OCI-LY3 (cell line): ENCODE results near the gene XPO5.

Experiments used
- H2AFZ ChIP-seq: fragments of 200-600, 300-600 bp; shearing (Covaris generic); 2 replicates; pipeline ENCODE4 v1.6.0; 2014; ENCODE audit warnings: antibody characterized with exemption, low read depth, low read length
- H3K27ac ChIP-seq: fragments of 200-600, 300-600 bp; sonication (generic); 2 replicates; pipeline ENCODE4 v1.5.1; 2014; ENCODE audit warnings: mild to moderate bottlenecking, low read length, moderate library complexity, mixed read lengths
- H3K27me3 ChIP-seq: fragments of 200-600, 300-600 bp; sonication (generic); 2 replicates; pipeline ENCODE4 v1.6.1; 2014; ENCODE audit warnings: low read depth, low read length, mixed read lengths
- H3K36me3 ChIP-seq: fragments of 200-600, 300-600 bp; sonication (generic); replicated peaks from 2 replicates; pipeline ENCODE3; 2014; ENCODE audit warnings: low read depth, low read length, mixed read lengths
- H3K4me1 ChIP-seq: fragments of 300-600, 200-600 bp; sonication (generic); 2 replicates; pipeline ENCODE4 v1.6.1; 2014; ENCODE audit warnings: low read length, mixed read lengths
- H3K4me2 ChIP-seq: fragments of 200-600, 300-600 bp; sonication (generic); 2 replicates; pipeline ENCODE4 v1.6.1; 2014; ENCODE audit warnings: low read length, mixed read lengths
- H3K4me3 ChIP-seq: fragments of 300-600, 200-600 bp; sonication (generic); 2 replicates; pipeline ENCODE4 v1.5.1; 2014; ENCODE audit warnings: antibody characterized with exemption, mild to moderate bottlenecking, low read length, moderate library complexity
- H3K79me2 ChIP-seq: fragments of 300-600, 200-600 bp; shearing (Covaris generic); 2 replicates; pipeline ENCODE4 v1.6.1; 2014; ENCODE audit warnings: mild to moderate bottlenecking, low read length, mixed read lengths
- H3K9ac ChIP-seq: fragments of 300-600, 200-600 bp; shearing (Covaris generic); 2 replicates; pipeline ENCODE4 v1.6.0; 2014; ENCODE audit warnings: mild to moderate bottlenecking, low read length, moderate library complexity
- H3K9me3 ChIP-seq: fragments of 200-600, 300-600 bp; shearing (Covaris generic); 2 replicates; pipeline ENCODE4 v1.6.1; 2014; ENCODE audit warnings: low read length, mixed read lengths; ENCODE audit not compliant: insufficient read depth
- H4K20me1 ChIP-seq: fragments of 200-600, 300-600 bp; sonication (generic); 2 replicates; pipeline ENCODE4 v1.6.1; 2016; ENCODE audit warnings: low read length, mixed read lengths; ENCODE audit not compliant: insufficient read depth
- EZH2phosphoT487 ChIP-seq: fragments of 200-600 bp; shearing (Covaris generic); IDR thresholded peaks from 2 replicates; pipeline ENCODE4 v1.6.1; 2018; ENCODE audit warnings: antibody characterized with exemption, mixed run types, low read depth
- TF ChIP-seq, protein P1 (sequence below): fragments of 200-600, 300-600 bp; sonication (generic); IDR thresholded peaks from 2 replicates; pipeline ENCODE4 v1.5.1; 2014; ENCODE audit warnings: antibody characterized with exemption, low read length, low read depth

The XPO5 gene

DNA sequence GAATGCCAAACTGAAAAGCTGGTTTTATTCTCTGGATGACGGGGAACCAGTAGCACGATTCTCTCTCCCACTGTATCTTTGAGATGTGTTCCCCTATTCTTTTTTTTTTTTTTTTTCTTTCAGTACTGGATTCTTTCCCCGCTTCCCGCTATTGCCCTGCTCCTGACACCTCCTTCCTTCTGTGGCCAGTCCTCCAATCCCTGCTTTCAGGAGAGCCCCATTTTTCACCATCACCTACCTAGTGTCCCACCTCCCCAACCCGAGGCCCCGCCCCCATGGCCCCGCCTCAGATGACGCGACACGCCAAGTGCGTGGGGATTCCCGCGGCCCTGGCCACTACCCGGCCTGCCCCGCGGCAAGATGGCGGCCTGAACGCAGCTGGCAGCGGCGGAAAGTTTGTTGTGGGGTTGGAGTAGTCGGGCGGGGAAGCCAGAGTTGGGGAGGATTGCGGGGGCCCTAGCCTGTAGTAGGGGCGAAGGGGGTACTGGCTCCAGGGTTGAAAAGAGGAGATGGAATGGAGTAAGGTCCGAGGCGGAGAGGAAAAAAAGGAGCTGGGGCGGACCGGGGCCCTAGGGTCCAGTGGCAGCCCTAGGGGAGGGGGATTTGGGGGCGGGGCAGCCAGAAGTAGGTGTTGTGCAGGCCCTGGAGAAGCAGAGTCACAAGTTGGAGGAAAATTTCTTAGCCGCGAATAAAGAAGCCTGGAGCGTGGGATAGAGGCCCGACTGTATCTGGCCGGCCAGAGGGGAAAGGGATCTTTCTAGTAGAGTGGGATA is 98.4 kb downstream of the XPO5 start, which contains the start of gene TJAP1:
Gene TJAP1 (plus strand): TSS at position 336 of the 773 bp plus-strand sequence. CDS start 21,432 bp downstream, outside the sequence.
- Histone ChIP-seq H3K36me3 (peaks cover 4% of the 10 kb centered on the region), H3K9ac (peak within 1 kb of the TSS; percentile 75), H3K4me1 (peaks cover 14% of the 10 kb centered on the region), H3K9me3 (no peaks in the 10 kb centered on the region), H3K4me2 (peak within 1 kb of the TSS; percentile 95), H3K27ac (peak within 1 kb of the TSS; percentile 20; the same call in 1 of the 2 replicates), H3K79me2 (peaks cover 47% of the 10 kb centered on the region), H4K20me1 (peaks cover 8% of the 10 kb centered on the region; the same call in 1 of the 2 replicates), H3K27me3 (no peaks in the 10 kb centered on the region), H2AFZ (peak within 1 kb of the TSS; percentile 87), H3K4me3 (peak within 1 kb of the TSS; percentile 81)
- no peak for TF ChIP-seq EZH2phosphoT487
- TF ChIP-seq, protein P1, sequence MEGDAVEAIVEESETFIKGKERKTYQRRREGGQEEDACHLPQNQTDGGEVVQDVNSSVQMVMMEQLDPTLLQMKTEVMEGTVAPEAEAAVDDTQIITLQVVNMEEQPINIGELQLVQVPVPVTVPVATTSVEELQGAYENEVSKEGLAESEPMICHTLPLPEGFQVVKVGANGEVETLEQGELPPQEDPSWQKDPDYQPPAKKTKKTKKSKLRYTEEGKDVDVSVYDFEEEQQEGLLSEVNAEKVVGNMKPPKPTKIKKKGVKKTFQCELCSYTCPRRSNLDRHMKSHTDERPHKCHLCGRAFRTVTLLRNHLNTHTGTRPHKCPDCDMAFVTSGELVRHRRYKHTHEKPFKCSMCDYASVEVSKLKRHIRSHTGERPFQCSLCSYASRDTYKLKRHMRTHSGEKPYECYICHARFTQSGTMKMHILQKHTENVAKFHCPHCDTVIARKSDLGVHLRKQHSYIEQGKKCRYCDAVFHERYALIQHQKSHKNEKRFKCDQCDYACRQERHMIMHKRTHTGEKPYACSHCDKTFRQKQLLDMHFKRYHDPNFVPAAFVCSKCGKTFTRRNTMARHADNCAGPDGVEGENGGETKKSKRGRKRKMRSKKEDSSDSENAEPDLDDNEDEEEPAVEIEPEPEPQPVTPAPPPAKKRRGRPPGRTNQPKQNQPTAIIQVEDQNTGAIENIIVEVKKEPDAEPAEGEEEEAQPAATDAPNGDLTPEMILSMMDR: no peak

DNA sequence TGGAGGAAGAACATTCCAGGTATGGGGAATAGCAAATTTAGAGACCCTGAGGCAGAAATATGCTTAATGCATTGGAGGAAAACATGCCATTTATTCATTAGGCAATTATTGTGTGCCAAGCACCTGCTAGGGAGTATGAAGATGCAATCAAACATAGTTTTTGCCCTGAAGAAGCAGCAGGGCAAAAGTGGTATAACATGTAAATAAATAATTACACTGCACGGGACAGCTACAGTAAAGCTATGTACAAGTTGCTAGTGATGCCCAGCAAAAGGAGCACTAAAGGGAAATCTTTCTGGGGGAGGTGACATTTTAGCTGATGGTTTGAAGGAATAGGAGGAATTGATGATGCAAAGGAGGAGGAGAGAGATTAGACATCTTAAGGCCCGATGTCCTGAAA is 99.1 kb downstream of the XPO5 start:
- Histone ChIP-seq H2AFZ (peak overlapping the region; percentile 87), H3K4me2 (peak overlapping the region; percentile 95), H3K9me3 (no peaks in the 10 kb centered on the region), H3K27me3 (no peaks in the 10 kb centered on the region), H4K20me1 (0 out of 2 replicates have a peak, but pooled peaks cover 2% of the 10 kb centered on the region), H3K27ac (no peak overlapping the region), H3K9ac (peak overlapping the region; percentile 75), H3K4me1 (peaks cover 14% of the 10 kb centered on the region), H3K36me3 (no peaks in the 10 kb centered on the region), H3K4me3 (peak overlapping the region; percentile 81), H3K79me2 (peaks cover 40% of the 10 kb centered on the region)
- TF ChIP-seq EZH2phosphoT487: no peak
- TF ChIP-seq, protein P1: no peak

DNA sequence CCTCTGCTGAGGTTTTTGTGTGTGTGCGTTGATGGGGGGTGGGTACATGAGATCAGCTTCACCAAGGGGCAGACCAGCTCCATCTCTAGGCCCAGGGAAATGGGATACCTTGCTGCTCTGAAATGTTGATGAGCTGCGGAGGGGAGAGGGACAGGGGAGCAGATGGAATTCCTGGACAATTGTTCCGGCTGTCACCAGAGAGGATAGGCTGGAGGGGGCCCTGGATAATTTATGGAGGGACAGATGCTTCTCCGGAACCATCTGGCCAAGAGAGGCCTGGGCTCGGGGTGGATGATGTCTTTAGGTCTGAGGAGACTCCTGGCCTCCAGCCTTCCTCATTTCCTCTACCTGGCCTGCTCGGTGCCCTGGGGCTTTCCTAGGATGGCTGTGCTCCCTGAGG is 100.3 kb downstream of the XPO5 start:
- peaks cover 14% of the 10 kb centered on the region for H3K4me1 ChIP-seq
- H3K9me3 ChIP-seq: no peaks in the 10 kb centered on the region
- H3K79me2 ChIP-seq: peaks cover 30% of the 10 kb centered on the region
- no peak overlapping the region for H3K27ac ChIP-seq
- H3K9ac ChIP-seq: no peak overlapping the region
- no peak overlapping the region for H3K4me2 ChIP-seq
- no peaks in the 10 kb centered on the region for H3K36me3 ChIP-seq
- TF ChIP-seq, protein P1: no peak
- no peak for TF ChIP-seq EZH2phosphoT487
- no peaks in the 10 kb centered on the region for H4K20me1 ChIP-seq
- H3K27me3 ChIP-seq: peaks cover 4% of the 10 kb centered on the region
- H3K4me3 ChIP-seq: no peak overlapping the region
- no peak overlapping the region for H2AFZ ChIP-seq

DNA sequence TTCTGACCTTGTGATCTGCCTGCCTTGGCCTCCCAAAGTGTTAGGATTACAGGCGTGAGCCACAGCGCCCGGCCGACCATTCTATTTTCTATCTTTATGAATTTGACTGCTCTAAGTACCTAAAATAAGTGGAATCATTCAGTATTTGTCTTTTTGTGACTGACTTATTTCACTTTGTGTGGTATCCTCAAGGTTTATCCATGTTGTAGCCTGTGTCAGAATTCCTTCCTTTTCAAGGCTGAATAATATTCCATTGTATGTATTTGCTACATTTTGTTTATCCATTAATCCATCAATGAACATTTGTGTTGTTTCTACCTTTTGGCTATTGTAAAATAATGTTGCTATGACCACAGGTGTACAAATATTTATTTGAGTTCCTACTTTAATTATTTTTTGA is 103.3 kb downstream of the XPO5 start:
- Histone ChIP-seq H3K79me2 (peaks cover under 1% of the 10 kb centered on the region; the same call in 1 of the 2 replicates), H3K4me1 (0 out of 2 replicates have a peak, but pooled peaks cover 4% of the 10 kb centered on the region), H3K27me3 (peaks cover 4% of the 10 kb centered on the region), H3K4me2 (no peak overlapping the region), H3K9me3 (no peaks in the 10 kb centered on the region), H3K36me3 (no peaks in the 10 kb centered on the region), H2AFZ (no peak overlapping the region), H4K20me1 (no peaks in the 10 kb centered on the region), H3K9ac (no peak overlapping the region), H3K27ac (no peak overlapping the region), H3K4me3 (no peak overlapping the region)
- TF ChIP-seq, protein P1: no peak
- TF ChIP-seq EZH2phosphoT487: no peak
